ENCODE results near the gene CFAP58.

CFAP58 gene

GRCh38 chr10:104492329-104492940, 138.8 kb downstream of the CFAP58 start:
- Mint-ChIP-seq H3K27me3 (ENCODE audit: low read depth) (peaks cover 3% of the 10 kb centered on the region), H3K9me3 (no peaks in the 10 kb centered on the region), H3K4me3 (no peak overlapping the region), H3K27ac (no peak overlapping the region), H3K4me1 (ENCODE audit: low read depth) (no peaks in the 10 kb centered on the region), H3K36me3 (ENCODE audit: low read depth) (no peaks in the 10 kb centered on the region)
- DNase-seq (ENCODE audit: low spot score), result no peak

- no peak overlapping the region for H3K27ac Mint-ChIP-seq
These were observed 144.9 kb downstream of the CFAP58 start for GRCh38 chr10:104498347-104499081.

DNA sequence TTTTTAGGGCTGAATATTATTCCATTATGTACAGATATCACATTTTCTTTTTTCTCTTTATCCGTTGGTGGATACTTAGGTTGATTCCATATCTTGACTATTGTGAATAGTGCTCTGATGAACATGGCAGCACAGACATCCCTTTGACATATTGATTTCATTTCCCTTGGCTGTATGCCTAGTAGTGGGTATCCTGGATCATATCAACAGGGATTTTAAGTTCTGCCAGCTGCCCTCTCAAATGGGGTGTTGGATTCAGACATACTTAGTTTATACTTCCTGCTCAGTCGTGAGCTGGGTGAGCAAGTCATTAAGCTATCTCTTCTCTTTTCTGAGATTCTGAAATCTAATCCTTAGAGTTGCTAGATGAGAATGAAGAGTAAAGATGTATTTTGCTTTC, 147.8 kb downstream of the CFAP58 start:
- no peak for DNase-seq (ENCODE audit: low spot score)
- no peaks in the 10 kb centered on the region for H3K36me3 Mint-ChIP-seq (ENCODE audit: low read depth)
- H3K27me3 Mint-ChIP-seq (ENCODE audit: low read depth), result peaks cover 3% of the 10 kb centered on the region
- H3K4me1 Mint-ChIP-seq (ENCODE audit: low read depth), result no peaks in the 10 kb centered on the region
- no peak overlapping the region for H3K4me3 Mint-ChIP-seq
- H3K9me3 Mint-ChIP-seq, result no peaks in the 10 kb centered on the region
- no peak overlapping the region for H3K27ac Mint-ChIP-seq

More at GRCh38 chr10:104498347-104499081, 144.9 kb downstream of the CFAP58 start:
- Mint-ChIP-seq H3K4me3 (no peak overlapping the region), H3K4me1 (ENCODE audit: low read depth) (no peaks in the 10 kb centered on the region), H3K9me3 (no peaks in the 10 kb centered on the region), H3K36me3 (ENCODE audit: low read depth) (no peaks in the 10 kb centered on the region), H3K27me3 (ENCODE audit: low read depth) (peaks cover 3% of the 10 kb centered on the region)
- no peak for DNase-seq (ENCODE audit: low spot score)

GRCh38 chr10:104501864-104502579, 148.4 kb downstream of the CFAP58 start:
- no peaks in the 10 kb centered on the region for H3K36me3 Mint-ChIP-seq (ENCODE audit: low read depth)
- no peak overlapping the region for H3K27ac Mint-ChIP-seq
- no peaks in the 10 kb centered on the region for H3K4me1 Mint-ChIP-seq (ENCODE audit: low read depth)
- H3K27me3 Mint-ChIP-seq (ENCODE audit: low read depth), result no peaks in the 10 kb centered on the region
- H3K4me3 Mint-ChIP-seq, result no peak overlapping the region
- H3K9me3 Mint-ChIP-seq, result no peaks in the 10 kb centered on the region
- no peak for DNase-seq (ENCODE audit: low spot score)

DNA sequence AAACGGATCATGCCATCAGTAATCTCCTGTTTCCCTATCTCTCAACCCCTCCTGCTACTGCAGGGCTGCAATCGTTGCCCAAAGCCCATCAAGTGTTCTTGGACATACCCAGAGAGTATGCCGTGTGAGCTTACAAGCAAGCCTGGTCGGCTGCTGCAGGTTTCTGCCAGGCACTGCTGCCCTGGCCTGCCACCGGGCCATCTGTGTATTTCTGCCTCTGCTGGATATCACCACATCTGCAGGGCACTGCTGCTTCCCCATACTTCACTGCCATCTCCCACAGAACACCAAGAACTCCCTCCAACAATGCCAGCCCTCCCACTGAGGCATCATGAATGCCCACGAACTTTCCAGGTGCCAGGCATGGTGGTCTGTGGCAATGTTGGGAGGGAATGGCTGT, 149.3 kb downstream of the CFAP58 start:
- Mint-ChIP-seq H3K36me3 (ENCODE audit: low read depth) (no peaks in the 10 kb centered on the region), H3K9me3 (no peaks in the 10 kb centered on the region), H3K27ac (no peak overlapping the region)

More for the DNA sequence above, 149.3 kb downstream of the CFAP58 start:
- Mint-ChIP-seq H3K27me3 (ENCODE audit: low read depth) (no peaks in the 10 kb centered on the region), H3K4me3 (no peak overlapping the region), H3K4me1 (ENCODE audit: low read depth) (no peaks in the 10 kb centered on the region)
- no peak for DNase-seq (ENCODE audit: low spot score)
